ENCODE results near the gene SIRT7.
A peak's percentile ranks its signal among the peaks of the same experiment; 100 is the strongest.

SIRT7 gene

DNA sequence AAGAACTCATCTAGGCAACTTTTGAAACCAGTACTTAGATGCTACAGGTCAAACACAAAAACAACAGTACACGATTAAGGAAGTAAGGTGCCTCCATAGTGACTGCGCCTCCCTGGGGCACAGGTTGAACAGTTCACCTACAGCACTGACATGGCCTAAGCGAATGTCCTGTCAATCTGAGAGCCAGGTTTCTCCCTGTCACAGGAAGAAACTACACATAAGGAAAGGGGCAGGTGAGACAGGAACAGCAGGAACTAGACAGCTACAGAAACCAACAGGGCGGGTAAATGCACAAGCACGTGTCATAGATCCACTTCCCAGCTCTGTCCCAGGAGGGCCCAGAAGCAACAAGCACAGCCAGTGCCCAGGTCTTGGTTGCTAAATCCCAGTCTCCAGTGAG lies 38.9 kb downstream of the SIRT7 start:
- H3K4me3 ChIP-seq (ENCODE audit: low read depth, low read length), result no peak overlapping the region
- H3K23ac ChIP-seq (ENCODE audit: low read length), result no peak overlapping the region
- H4K12ac ChIP-seq (ENCODE audit: low read depth, low read length), result no peak overlapping the region
- H3K36me3 ChIP-seq (ENCODE audit: control insufficient read depth in 1 of 2, insufficient read depth in 2 of 2, low read length in 2 of 2), result peaks cover 20% of the 10 kb centered on the region in 2 experiments
- no peaks in the 10 kb centered on the region for H3K4me1 ChIP-seq (ENCODE audit: control insufficient read depth in 1 of 2, insufficient read depth in 2 of 2, low read length in 2 of 2)
- H4K8ac ChIP-seq (ENCODE audit: low read depth, low read length), result no peak overlapping the region
- H3K18ac ChIP-seq (ENCODE audit: low read length), result no peak overlapping the region
- no peak overlapping the region for H3K9ac ChIP-seq (ENCODE audit: low read length)
- H2BK120ac ChIP-seq (ENCODE audit: insufficient read depth, low read length, poor library complexity), result no peak overlapping the region
- H4K91ac ChIP-seq (ENCODE audit: low read depth, low read length), result no peak overlapping the region
- H2BK5ac ChIP-seq (ENCODE audit: low read depth, low read length, poor library complexity), result no peak overlapping the region
- H3K79me2 ChIP-seq (ENCODE audit: control insufficient read depth, insufficient read depth, low read length, poor library complexity), result no peaks in the 10 kb centered on the region
- no peak overlapping the region for H2BK12ac ChIP-seq (ENCODE audit: low read length)
- H3K27ac ChIP-seq (ENCODE audit: low read depth, low read length), result no peak overlapping the region
- H3K4me2 ChIP-seq (ENCODE audit: low read length), result no peak overlapping the region
- H3K9me3 ChIP-seq (ENCODE audit: insufficient read depth, low read depth, low read length), result peaks cover 1% of the 10 kb centered on the region
- H2AK5ac ChIP-seq (ENCODE audit: low read length), result no peak overlapping the region
- no peak overlapping the region for H3K4ac ChIP-seq (ENCODE audit: low read depth, low read length)
- H3K79me1 ChIP-seq (ENCODE audit: low read length), result no peaks in the 10 kb centered on the region
- H3K27me3 ChIP-seq (ENCODE audit: insufficient read depth, low read length), result no peaks in the 10 kb centered on the region
- no peak overlapping the region for H2AFZ ChIP-seq (ENCODE audit: insufficient read depth, low read length, poor library complexity)
- WGBS (ENCODE audit: extremely low coverage, insufficient coverage, insufficient read length), result no CpG with 5 or more reads among the region's 5 CpGs
- no peak overlapping the region for H3K14ac ChIP-seq (ENCODE audit: low read length)
- no peak for DNase-seq

DNA sequence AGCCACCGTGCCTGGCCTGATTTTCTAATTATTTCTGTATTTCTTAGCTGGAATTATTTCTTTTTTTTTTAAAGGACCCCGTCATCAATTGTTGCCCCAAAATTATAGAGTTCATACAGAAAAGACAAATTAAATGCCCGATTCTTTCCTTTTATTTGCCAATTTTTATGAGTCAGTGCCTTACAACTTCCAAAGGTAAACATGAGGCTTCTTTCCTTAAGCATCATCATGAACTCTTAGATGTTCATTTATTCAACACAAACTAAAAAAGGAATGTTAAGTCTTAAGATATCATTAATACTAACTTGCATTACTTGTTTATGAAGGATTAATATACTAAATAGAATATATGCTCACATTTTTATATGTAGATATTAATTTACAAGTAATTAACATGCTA lies 39.7 kb downstream of the SIRT7 start:
- Histone ChIP-seq H3K27me3 (ENCODE audit: insufficient read depth, low read length) (no peaks in the 10 kb centered on the region), H3K4me1 (ENCODE audit: control insufficient read depth in 1 of 2, insufficient read depth in 2 of 2, low read length in 2 of 2) (no peaks in the 10 kb centered on the region), H4K91ac (ENCODE audit: low read depth, low read length) (no peak overlapping the region), H3K18ac (ENCODE audit: low read length) (no peak overlapping the region), H4K8ac (ENCODE audit: low read depth, low read length) (no peak overlapping the region), H4K12ac (ENCODE audit: low read depth, low read length) (no peak overlapping the region), H2BK12ac (ENCODE audit: low read length) (no peak overlapping the region), H3K9ac (ENCODE audit: low read length) (no peak overlapping the region), H2AFZ (ENCODE audit: insufficient read depth, low read length, poor library complexity) (no peak overlapping the region), H3K9me3 (ENCODE audit: insufficient read depth, low read depth, low read length) (peaks cover 1% of the 10 kb centered on the region), H3K4ac (ENCODE audit: low read depth, low read length) (no peak overlapping the region), H3K79me1 (ENCODE audit: low read length) (no peaks in the 10 kb centered on the region), H2BK120ac (ENCODE audit: insufficient read depth, low read length, poor library complexity) (no peak overlapping the region), H3K27ac (ENCODE audit: low read depth, low read length) (no peak overlapping the region), H3K79me2 (ENCODE audit: control insufficient read depth, insufficient read depth, low read length, poor library complexity) (no peaks in the 10 kb centered on the region), H3K4me2 (ENCODE audit: low read length) (no peak overlapping the region), H3K14ac (ENCODE audit: low read length) (no peak overlapping the region), H3K4me3 (ENCODE audit: low read depth, low read length) (no peak overlapping the region), H2BK5ac (ENCODE audit: low read depth, low read length, poor library complexity) (no peak overlapping the region), H2AK5ac (ENCODE audit: low read length) (no peak overlapping the region), H3K36me3 (ENCODE audit: control insufficient read depth in 1 of 2, insufficient read depth in 2 of 2, low read length in 2 of 2) (peaks cover 14 to 19% of the 10 kb centered on the region in 2 experiments), H3K23ac (ENCODE audit: low read length) (no peak overlapping the region)
- DNase-seq, result no peak
- no CpG with 5 or more reads among the region's 3 CpGs for WGBS (ENCODE audit: extremely low coverage, insufficient coverage, insufficient read length)

DNA sequence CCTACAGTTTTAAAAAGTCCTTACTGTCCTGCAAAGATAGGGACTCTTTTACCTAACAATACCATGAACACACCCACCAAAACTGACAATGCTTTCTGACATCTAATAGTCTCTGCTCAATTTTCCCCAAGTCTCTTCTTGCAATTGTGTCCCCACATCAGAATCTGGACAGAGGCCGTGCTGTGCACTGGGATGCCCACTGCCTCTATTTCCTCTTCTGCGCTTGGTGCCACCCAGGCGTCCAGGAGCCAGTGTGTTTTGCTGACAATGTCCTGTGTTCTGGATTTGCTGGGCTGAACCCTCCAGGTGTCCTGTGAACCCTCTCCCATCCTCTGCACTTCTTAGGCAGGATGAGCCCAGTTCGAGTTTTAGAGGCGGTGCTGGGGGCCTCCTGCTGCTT lies 40.4 kb downstream of the SIRT7 start:
- Histone ChIP-seq H2AK5ac (ENCODE audit: low read length) (no peak overlapping the region), H3K9ac (ENCODE audit: low read length) (no peak overlapping the region), H3K27me3 (ENCODE audit: insufficient read depth, low read length) (no peaks in the 10 kb centered on the region), H3K4me1 (ENCODE audit: control insufficient read depth in 1 of 2, insufficient read depth in 2 of 2, low read length in 2 of 2) (no peaks in the 10 kb centered on the region), H3K4me3 (ENCODE audit: low read depth, low read length) (no peak overlapping the region), H3K79me2 (ENCODE audit: control insufficient read depth, insufficient read depth, low read length, poor library complexity) (no peaks in the 10 kb centered on the region), H3K4ac (ENCODE audit: low read depth, low read length) (no peak overlapping the region), H2BK120ac (ENCODE audit: insufficient read depth, low read length, poor library complexity) (no peak overlapping the region), H2BK12ac (ENCODE audit: low read length) (no peak overlapping the region), H4K12ac (ENCODE audit: low read depth, low read length) (no peak overlapping the region), H4K91ac (ENCODE audit: low read depth, low read length) (no peak overlapping the region), H3K27ac (ENCODE audit: low read depth, low read length) (no peak overlapping the region), H3K4me2 (ENCODE audit: low read length) (no peak overlapping the region), H2AFZ (ENCODE audit: insufficient read depth, low read length, poor library complexity) (no peak overlapping the region), H3K14ac (ENCODE audit: low read length) (no peak overlapping the region), H2BK5ac (ENCODE audit: low read depth, low read length, poor library complexity) (no peak overlapping the region), H3K18ac (ENCODE audit: low read length) (no peak overlapping the region), H3K36me3 (ENCODE audit: control insufficient read depth in 1 of 2, insufficient read depth in 2 of 2, low read length in 2 of 2) (peaks cover 10 to 16% of the 10 kb centered on the region in 2 experiments), H4K8ac (ENCODE audit: low read depth, low read length) (no peak overlapping the region), H3K79me1 (ENCODE audit: low read length) (no peaks in the 10 kb centered on the region), H3K9me3 (ENCODE audit: insufficient read depth, low read depth, low read length) (peaks cover 1% of the 10 kb centered on the region), H3K23ac (ENCODE audit: low read length) (no peak overlapping the region)
- no CpG with 5 or more reads among the region's 5 CpGs for WGBS (ENCODE audit: extremely low coverage, insufficient coverage, insufficient read length)
- DNase-seq, result no peak

DNA sequence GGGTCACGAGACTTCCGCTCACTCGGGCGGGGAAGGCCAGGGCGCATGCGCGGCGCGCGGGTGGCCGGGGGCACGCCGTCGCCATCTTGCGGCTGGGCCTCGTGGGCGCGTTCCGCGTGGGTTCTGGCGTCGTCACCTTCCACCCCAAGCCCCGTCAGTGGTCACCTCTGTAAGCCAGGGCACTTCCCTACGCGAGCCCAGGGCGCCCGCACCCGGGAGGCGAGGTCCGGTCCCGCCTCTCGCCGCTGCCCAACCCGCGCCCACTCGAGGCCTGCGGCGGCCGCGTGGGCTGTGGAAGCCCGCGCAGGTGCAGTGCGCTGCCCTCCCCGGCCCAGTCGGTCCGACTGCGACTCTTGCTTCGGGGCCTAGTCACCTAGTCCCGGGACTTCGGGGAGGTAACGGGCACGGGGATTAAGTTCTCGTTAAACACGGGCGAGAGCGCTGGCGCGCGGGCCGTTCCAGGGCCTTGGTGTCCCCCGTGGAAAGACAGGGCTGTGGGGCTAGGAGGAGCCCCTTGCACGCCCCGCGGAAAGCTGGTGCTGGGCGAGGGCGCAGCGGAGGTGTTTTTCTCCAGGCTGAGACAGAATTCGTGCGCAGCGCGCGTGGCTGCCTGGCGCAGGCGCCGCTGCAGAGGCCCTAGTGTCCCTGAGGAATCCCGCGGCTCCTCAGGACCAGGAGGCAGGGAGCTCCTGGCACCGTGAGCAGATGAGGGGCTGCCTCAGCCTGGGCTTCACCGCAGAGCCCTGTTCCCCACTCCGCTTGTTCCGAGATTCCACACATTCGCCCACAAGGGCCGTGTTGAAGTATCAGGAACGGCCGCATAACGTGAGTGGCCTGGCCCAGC lies 46.4 kb downstream of the SIRT7 start:
- Histone ChIP-seq H2AK5ac (ENCODE audit: low read length) (peak overlapping the region; percentile 94), H4K12ac (ENCODE audit: low read depth, low read length) (peak overlapping the region; percentile 91), H3K36me3 (ENCODE audit: control insufficient read depth in 1 of 2, insufficient read depth in 2 of 2, low read length in 2 of 2) (peaks cover 25 to 27% of the 10 kb centered on the region in 2 experiments), H2BK120ac (ENCODE audit: insufficient read depth, low read length, poor library complexity) (peak overlapping the region; percentile 93), H3K79me1 (ENCODE audit: low read length) (peaks cover 35% of the 10 kb centered on the region), H2BK12ac (ENCODE audit: low read length) (no peak overlapping the region), H3K27me3 (ENCODE audit: insufficient read depth, low read length) (no peaks in the 10 kb centered on the region), H3K14ac (ENCODE audit: low read length) (peak overlapping the region; percentile 98), H2BK5ac (ENCODE audit: low read depth, low read length, poor library complexity) (peak overlapping the region; percentile 76), H3K27ac (ENCODE audit: low read depth, low read length) (peak overlapping the region; percentile 82), H3K9me3 (ENCODE audit: insufficient read depth, low read depth, low read length) (no peaks in the 10 kb centered on the region), H3K9ac (ENCODE audit: low read length) (peak overlapping the region; percentile 97), H3K4me1 (ENCODE audit: control insufficient read depth in 1 of 2, insufficient read depth in 2 of 2, low read length in 2 of 2) (peaks cover 31 to 36% of the 10 kb centered on the region in 2 experiments), H3K18ac (ENCODE audit: low read length) (peak overlapping the region; percentile 89), H2AFZ (ENCODE audit: insufficient read depth, low read length, poor library complexity) (peak overlapping the region; percentile 84), H3K23ac (ENCODE audit: low read length) (no peak overlapping the region), H3K79me2 (ENCODE audit: control insufficient read depth, insufficient read depth, low read length, poor library complexity) (peaks cover 23% of the 10 kb centered on the region), H3K4ac (ENCODE audit: low read depth, low read length) (peak overlapping the region; percentile 95), H3K4me3 (ENCODE audit: low read depth, low read length) (peak overlapping the region; percentile 91), H4K91ac (ENCODE audit: low read depth, low read length) (peak overlapping the region; percentile 98), H4K8ac (ENCODE audit: low read depth, low read length) (peak overlapping the region; percentile 96), H3K4me2 (ENCODE audit: low read length) (peak overlapping the region; percentile 91)
- no CpG with 5 or more reads among the region's 86 CpGs for WGBS (ENCODE audit: extremely low coverage, insufficient coverage, insufficient read length)
- DNase-seq, result peak; percentile 81 to 92
